ACC112 (cell line): Measurements from ENCODE around the gene CCT6B.

ENCODE experiments used
- H2AFZ ChIP-seq: fragments of 200-600 bp; sonication (generic); one replicate; pipeline ENCODE4 v1.6.0; 2017; ENCODE audit warnings: antibody characterized with exemption, low read length; ENCODE audit not compliant: unreplicated experiment
- H3K27ac ChIP-seq: fragments of 200-600 bp; sonication (generic); 2 replicates; pipeline ENCODE4 v1.5.1; 2014; ENCODE audit warnings: low read depth, mild to moderate bottlenecking, antibody characterized with exemption, low read length, moderate library complexity
- H3K27me3 ChIP-seq: fragments of 200-600 bp; sonication (generic); 2 replicates; pipeline ENCODE4 v1.6.1; 2014; ENCODE audit warnings: mild to moderate bottlenecking, antibody characterized with exemption, low read length, moderate library complexity, mixed read lengths; ENCODE audit not compliant: insufficient read depth
- H3K36me3 ChIP-seq: fragments of 200-600 bp; sonication (generic); 2 replicates; pipeline ENCODE4 v1.6.1; 2016; ENCODE audit warnings: mild to moderate bottlenecking, antibody characterized with exemption, low read length, moderate library complexity, mixed read lengths; ENCODE audit not compliant: insufficient read depth
- H3K4me1 ChIP-seq: fragments of 200-600 bp; sonication (generic); one replicate; pipeline ENCODE4 v1.6.1; 2016; ENCODE audit warnings: low read length, mixed read lengths; ENCODE audit not compliant: insufficient read depth, unreplicated experiment, control insufficient read depth
- H3K4me3 ChIP-seq: fragments of 200-600 bp; sonication (generic); 2 replicates; pipeline ENCODE4 v1.5.1; 2014; ENCODE audit warnings: mild to moderate bottlenecking, low read depth, low read length
- H3K79me2 ChIP-seq: fragments of 200-600 bp; sonication (generic); one replicate; pipeline ENCODE4 v1.6.0; 2016; ENCODE audit warnings: low read length; ENCODE audit not compliant: control insufficient read depth, unreplicated experiment, insufficient read depth

The CCT6B gene

DNA sequence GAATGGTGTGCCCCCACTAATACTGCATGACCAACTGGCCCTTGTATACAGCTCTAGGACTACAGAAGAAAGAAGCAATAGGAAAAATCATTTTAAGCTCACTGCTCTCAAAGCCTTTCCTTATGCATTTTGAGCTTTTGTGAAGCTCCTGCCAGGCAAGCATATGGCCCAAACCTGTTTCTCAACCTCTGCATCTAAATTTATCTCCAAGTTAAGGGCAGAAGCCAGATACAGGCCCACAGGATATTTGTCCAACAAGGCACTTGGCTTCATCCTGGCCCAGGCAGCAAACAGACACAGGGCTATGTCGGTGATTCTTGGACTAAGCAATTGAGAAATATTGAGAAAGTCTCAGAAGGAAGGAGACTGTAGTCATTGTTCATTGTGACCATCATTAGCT is 43.9 kb downstream of the CCT6B start:
- Histone ChIP-seq H3K36me3 (no peaks in the 10 kb centered on the region), H3K27me3 (no peaks in the 10 kb centered on the region)

DNA sequence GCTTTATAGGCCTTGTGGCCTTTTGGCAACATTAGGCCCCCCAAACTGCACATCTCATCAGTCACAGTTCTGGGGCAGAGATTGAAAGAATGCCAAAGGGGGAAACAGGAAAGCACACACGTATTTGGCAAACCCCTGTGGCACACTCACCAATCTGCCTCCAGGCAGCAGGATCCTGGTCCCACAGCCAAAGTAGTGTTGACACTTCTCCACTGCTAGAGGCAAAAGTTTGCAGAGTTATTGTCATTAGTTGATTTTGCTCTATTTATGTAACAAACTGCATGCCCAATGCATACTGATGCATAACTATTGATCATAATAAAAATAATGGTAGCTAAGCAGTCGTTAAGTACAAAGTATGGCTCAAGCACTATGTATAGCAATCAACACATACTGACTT is 45.1 kb downstream of the CCT6B start:
- no peak overlapping the region for H3K27ac ChIP-seq
- H3K4me3 ChIP-seq = no peak overlapping the region

More for the DNA sequence above, 43.9 kb downstream of the CCT6B start:
- H3K79me2 ChIP-seq = no peaks in the 10 kb centered on the region
- H3K4me3 ChIP-seq = no peak overlapping the region
- no peak overlapping the region for H2AFZ ChIP-seq
- H3K4me1 ChIP-seq = no peaks in the 10 kb centered on the region
- H3K27ac ChIP-seq = no peak overlapping the region

DNA sequence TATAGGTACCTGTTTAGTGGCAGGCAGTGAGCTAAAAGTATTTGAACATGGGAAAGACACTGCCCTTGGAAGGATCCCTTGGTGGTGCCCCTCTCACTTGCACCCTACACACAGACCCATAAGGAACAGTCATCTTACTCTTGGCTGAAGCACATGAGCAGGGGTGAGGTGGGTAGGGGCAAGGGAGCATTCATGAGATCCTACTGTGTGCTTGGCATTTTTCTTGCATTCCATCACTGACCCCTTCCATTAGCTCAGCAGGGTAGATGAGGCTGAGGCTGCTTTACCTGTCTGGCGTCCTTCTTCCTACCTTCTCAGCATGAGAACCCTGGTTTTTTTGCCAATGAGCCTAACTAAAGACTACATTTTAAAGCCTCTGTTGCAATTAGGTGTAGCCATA is 48.3 kb downstream of the CCT6B start:
- Histone ChIP-seq H3K36me3 (no peaks in the 10 kb centered on the region), H3K27ac (no peak overlapping the region), H2AFZ (no peak overlapping the region), H3K4me3 (no peak overlapping the region), H3K79me2 (no peaks in the 10 kb centered on the region), H3K27me3 (no peaks in the 10 kb centered on the region), H3K4me1 (no peaks in the 10 kb centered on the region)

More for the DNA sequence above, 45.1 kb downstream of the CCT6B start:
- H3K4me1 ChIP-seq = no peaks in the 10 kb centered on the region
- no peaks in the 10 kb centered on the region for H3K79me2 ChIP-seq
- no peaks in the 10 kb centered on the region for H3K27me3 ChIP-seq
- no peak overlapping the region for H2AFZ ChIP-seq
- H3K36me3 ChIP-seq = no peaks in the 10 kb centered on the region

DNA sequence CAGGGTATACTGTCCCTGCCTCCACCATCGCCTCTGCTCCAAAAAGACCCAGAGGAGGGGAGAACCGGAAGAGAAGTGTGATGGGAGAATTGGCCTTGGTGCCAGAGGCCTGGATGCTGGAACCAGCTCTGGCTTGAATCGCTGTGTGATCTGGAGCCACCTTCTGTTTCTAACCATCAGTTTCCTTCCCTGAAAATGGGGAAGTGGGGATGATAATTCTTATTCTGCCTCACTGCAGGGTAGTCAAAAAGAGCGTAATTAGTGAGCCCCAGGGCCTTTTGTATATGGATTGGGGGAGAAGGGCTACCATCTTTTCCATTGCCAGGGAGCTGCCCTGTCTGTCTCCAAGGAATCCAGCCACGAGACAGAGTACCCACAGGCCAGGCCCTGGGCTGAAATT is 52.2 kb downstream of the CCT6B start:
- Histone ChIP-seq H3K27me3 (peaks cover 14% of the 10 kb centered on the region), H3K4me1 (no peaks in the 10 kb centered on the region), H3K27ac (no peak overlapping the region), H3K36me3 (no peaks in the 10 kb centered on the region), H3K79me2 (no peaks in the 10 kb centered on the region), H2AFZ (no peak overlapping the region), H3K4me3 (no peak overlapping the region)

DNA sequence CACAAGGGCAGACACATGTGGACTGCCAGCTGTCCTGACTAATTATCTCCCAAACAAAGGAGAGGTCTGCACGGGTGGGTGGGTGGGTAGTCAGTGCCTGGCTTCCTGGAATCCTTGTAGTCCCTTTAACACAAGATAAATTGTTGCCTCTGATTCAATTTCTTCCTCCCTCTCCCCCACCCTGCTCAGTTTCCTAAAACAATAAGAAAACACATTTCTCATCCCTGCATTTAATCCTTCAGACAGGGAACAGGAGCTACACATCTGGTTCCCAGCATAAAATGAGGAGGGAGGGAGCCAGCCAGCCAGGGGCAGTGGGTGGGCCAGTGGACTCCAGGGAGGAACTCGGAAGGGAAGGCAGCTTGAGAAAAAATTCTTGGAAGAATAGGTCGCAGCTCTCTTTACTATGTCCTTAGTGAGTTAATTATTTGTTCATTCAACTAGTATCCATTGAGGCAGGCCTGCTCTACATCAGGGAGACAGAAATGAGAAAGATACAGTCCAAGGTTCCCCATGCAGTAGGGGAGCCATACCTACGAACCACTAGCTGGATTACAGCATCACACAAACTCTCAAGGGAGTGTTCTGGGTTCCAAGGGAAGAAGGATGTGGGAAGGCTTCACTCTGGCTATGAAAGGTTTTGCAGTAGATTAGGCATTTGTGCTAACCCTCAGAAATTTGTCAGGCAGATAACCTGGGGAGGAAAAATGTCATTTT is 58.3 kb downstream of the CCT6B start:
- no peaks in the 10 kb centered on the region for H3K36me3 ChIP-seq

DNA sequence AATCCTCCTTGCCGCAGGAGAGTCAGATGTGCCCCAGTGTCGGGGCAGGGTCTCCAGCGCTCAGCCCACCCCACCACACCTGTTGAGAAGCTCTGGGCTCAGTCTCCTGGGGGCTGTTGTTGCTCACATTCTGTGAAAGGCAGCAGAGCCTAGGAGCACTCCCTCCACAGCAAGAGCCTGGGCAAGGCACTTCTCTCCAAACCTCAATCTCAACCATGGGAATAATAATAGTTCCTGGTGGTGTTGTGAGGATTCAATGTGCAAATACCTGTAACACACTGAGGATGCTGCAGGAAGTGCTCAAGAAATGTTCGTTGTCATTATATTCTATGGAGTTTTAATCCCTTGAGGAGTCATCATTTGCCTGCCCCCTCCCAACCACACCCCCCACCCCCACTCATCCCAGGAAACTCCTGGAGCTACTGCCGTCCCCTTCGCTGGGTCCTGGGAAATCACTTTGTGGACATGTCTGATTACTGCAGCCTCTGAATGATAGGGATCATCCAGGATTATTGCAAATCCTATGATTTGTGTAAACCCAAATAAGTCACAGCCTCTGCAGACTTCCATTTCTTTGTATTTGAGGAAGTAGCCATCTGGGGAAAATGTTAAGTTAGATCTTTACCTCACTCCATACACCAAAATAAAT is 61.5 kb downstream of the CCT6B start:
- Histone ChIP-seq H3K36me3 (no peaks in the 10 kb centered on the region), H3K4me1 (no peaks in the 10 kb centered on the region), H3K79me2 (no peaks in the 10 kb centered on the region), H2AFZ (no peak overlapping the region), H3K27me3 (peaks cover 94% of the 10 kb centered on the region), H3K27ac (no peak overlapping the region), H3K4me3 (no peak overlapping the region)

More for the DNA sequence above, 58.3 kb downstream of the CCT6B start:
- Histone ChIP-seq H3K27me3 (peaks cover 71% of the 10 kb centered on the region), H3K4me3 (no peak overlapping the region), H3K79me2 (no peaks in the 10 kb centered on the region), H3K4me1 (no peaks in the 10 kb centered on the region), H3K27ac (no peak overlapping the region), H2AFZ (no peak overlapping the region)

GRCh38 chr17:34895383-34895782 is 65.9 kb downstream of the CCT6B start:
- Histone ChIP-seq H2AFZ (no peak overlapping the region), H3K36me3 (no peaks in the 10 kb centered on the region), H3K27ac (no peak overlapping the region), H3K4me3 (no peak overlapping the region), H3K27me3 (peaks cover 80% of the 10 kb centered on the region), H3K79me2 (no peaks in the 10 kb centered on the region), H3K4me1 (no peaks in the 10 kb centered on the region)

DNA sequence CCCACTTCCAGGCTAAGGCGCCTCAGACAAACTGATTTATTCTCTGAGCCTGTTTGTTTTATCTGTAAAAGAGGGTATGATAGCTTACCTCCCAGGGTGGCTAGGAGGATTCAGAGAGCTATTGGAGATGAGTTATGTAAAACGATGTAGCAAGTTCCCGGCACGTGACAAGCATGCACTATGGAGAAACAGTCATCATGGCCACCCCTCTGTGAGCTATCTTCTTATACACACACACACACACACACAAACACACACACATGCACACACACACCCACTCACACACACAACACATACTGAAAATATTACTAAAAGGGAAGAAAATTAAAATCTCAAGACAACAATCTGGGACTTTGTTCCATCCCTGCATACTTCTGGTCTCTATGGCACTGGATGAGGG is 66.3 kb downstream of the CCT6B start:
- H2AFZ ChIP-seq = no peak overlapping the region
- no peaks in the 10 kb centered on the region for H3K4me1 ChIP-seq
- no peaks in the 10 kb centered on the region for H3K36me3 ChIP-seq
- no peaks in the 10 kb centered on the region for H3K79me2 ChIP-seq
- no peak overlapping the region for H3K27ac ChIP-seq
- H3K27me3 ChIP-seq = peaks cover 80% of the 10 kb centered on the region
- H3K4me3 ChIP-seq = no peak overlapping the region

DNA sequence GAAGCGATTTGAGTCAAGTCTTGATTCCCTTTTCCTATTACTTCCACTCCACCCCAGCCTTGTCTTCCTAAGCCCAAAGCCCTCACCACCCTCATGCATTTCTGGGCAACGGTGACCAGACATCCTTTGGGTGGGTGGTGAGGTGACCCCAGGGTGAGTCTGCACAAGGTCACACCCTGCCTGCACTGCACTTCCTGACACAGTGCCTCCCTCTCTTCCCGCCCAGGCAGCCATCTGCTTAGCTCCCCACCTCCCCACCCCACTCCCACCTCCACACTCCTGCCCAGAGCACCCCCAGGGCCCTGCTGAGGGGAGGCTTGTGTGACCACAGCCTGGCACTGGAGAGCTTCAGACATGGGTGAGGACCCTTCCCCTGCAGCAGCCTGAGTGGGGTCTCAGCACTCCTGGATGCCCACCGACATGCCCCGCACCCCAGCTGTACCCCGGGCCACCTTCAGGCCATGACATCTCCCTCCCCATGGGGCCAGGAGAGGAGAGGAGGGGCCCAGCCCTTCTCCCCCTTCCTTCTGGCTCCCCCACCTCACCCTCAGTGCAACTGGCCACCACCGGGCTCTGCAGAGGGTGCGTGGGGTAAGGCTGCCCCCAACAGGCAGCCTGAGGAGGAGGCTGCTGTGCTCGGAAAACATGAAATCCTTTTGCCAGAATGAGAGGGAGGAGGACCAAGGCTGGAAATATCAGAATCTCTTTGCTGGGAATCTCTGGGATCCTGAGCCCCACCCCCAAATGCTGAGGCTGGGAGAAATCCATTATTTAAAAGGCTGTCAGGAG is 68.6 kb downstream of the CCT6B start:
- Histone ChIP-seq H3K4me3 (no peak overlapping the region), H3K4me1 (no peaks in the 10 kb centered on the region), H3K79me2 (no peaks in the 10 kb centered on the region), H3K36me3 (no peaks in the 10 kb centered on the region), H3K27me3 (peaks cover 73% of the 10 kb centered on the region), H2AFZ (no peak overlapping the region), H3K27ac (no peak overlapping the region)

GRCh38 chr17:34886831-34887230 is 74.4 kb downstream of the CCT6B start:
- no peaks in the 10 kb centered on the region for H3K36me3 ChIP-seq
- no peak overlapping the region for H3K4me3 ChIP-seq
- H2AFZ ChIP-seq = no peak overlapping the region
- H3K27me3 ChIP-seq = peaks cover 81% of the 10 kb centered on the region
- H3K27ac ChIP-seq = no peak overlapping the region
- H3K4me1 ChIP-seq = no peaks in the 10 kb centered on the region
- no peaks in the 10 kb centered on the region for H3K79me2 ChIP-seq
